Fibroblast of skin of back (primary cell): ENCODE data around the gene AP3D1.
A peak's percentile ranks its signal among the peaks of the same experiment; 100 is the strongest.
"Not testable (repeated sequence)": the region's sequence is repeated elsewhere in the genome, so short reads cannot be mapped to it uniquely, and the experiment has no call there.

Experiments used
- DNase-seq: peaks from one replicate; pipeline ENCODE4 v3.0.0-alpha.2; 2013

The AP3D1 gene

DNA sequence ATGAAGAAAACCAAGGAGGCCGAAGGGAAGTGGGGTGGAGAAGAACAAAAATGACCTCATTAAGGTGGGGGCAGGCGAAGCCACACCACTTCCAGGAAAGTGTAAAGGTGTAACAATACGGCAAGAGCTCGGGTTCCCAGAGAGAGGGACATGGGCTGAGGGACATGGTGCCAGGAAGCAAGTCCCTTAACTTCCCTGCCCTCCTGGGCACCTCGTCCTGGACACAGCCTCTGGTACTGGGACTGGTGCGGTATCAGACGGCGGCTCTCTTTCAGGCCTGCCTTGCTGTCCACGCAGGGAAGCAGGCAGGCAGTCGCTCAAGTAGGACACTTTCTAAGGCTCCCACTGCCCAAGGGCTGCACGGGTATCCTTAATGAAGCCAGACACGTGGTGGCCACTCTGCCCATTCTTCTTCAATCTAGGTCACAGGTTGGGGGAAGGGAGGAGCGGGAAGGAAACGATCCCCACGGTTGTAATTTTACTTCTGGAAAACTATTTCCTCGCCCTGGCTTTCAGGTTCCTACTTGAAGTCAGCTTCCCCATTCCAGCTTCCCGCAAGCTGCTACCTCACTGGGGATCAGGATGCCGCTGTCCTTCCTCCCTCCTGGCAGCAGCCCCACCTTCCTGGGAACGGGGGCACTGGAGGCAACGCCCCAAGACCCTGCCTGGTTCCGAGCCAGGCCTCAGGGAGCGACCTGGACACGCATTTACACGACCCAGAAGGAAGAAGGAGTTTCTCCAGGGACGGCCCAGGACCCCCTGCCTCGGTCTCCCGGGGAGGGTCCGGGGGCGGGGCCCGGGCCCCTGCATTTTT lies 1.2 kb downstream of the AP3D1 start:
- no peak for DNase-seq

GRCh38 chr19:2148482-2149135 lies 2.8 kb downstream of the AP3D1 start:
- no peak for DNase-seq

DNA sequence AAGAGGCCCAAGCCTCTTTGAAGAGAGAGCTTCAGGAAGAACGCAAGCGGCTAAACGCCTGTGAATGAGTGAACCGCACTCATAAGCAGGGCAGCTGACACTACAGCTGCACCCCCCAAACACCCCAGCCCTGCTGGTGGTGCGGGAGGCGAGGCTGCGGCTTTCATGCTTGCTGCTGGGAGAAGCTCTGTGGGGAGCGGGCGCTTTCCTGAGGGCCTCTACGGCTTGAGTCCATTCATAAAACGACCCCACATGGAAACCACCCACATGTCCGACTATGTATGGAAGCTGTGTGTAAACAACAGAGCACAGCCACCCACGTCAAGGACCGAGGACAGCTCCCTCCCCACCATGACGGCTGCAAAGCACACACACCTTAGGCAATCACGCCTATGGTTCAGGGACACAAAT lies 5.5 kb downstream of the AP3D1 start:
- peak; percentile 11 for DNase-seq

- DNase-seq: no peak
Observed at GRCh38 chr19:2144190-2144589, 7.2 kb downstream of the AP3D1 start.

- DNase-seq: no peak
Observed at GRCh38 chr19:2142173-2142829, 9.1 kb downstream of the AP3D1 start.

DNA sequence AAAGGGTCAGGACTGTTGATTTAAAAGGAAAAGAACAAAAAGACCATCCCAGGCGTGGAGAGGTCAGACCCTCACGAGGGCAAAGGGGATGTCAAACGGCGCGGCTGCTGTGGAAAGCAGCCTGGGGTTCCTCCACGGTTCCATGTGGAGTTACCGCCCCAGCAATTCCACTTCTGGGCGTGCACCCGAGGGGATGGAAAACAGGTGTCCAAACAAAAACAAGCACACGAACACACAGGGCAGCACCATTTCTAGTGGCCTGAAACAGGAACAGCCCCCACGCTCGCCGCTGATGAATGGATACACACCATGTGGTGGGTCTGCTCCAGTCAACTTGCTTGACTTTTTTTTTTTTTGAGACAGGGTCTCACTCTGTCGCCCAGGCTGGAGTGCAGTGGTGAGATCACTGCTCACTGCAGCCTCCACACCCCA lies 11.2 kb downstream of the AP3D1 start:
- no peak for DNase-seq

- no peak for DNase-seq
Observed at GRCh38 chr19:2139385-2140137, 11.8 kb downstream of the AP3D1 start.

- DNase-seq: no peak
Observed at GRCh38 chr19:2138061-2138728, 13.2 kb downstream of the AP3D1 start.

DNA sequence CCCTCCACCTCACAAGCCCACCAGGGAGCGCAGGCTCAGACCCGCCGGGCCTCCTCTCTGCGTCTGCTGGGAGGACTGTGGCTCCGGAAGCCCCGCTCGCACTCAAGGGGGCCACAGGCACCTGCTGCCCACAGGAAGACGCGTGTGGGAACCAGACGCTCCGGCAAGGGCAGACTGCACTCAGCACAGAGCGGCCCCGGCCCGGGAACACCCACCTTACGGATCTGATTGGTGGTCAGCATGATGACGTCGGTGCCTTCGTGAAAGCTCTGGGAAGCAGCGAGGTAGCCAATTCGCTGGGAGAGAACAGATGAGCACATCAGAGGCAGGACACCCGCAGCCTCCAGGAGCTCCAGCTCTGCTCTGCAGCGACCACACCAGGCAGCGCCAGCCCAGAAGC lies 14.6 kb downstream of the AP3D1 start:
- DNase-seq: no peak

DNA sequence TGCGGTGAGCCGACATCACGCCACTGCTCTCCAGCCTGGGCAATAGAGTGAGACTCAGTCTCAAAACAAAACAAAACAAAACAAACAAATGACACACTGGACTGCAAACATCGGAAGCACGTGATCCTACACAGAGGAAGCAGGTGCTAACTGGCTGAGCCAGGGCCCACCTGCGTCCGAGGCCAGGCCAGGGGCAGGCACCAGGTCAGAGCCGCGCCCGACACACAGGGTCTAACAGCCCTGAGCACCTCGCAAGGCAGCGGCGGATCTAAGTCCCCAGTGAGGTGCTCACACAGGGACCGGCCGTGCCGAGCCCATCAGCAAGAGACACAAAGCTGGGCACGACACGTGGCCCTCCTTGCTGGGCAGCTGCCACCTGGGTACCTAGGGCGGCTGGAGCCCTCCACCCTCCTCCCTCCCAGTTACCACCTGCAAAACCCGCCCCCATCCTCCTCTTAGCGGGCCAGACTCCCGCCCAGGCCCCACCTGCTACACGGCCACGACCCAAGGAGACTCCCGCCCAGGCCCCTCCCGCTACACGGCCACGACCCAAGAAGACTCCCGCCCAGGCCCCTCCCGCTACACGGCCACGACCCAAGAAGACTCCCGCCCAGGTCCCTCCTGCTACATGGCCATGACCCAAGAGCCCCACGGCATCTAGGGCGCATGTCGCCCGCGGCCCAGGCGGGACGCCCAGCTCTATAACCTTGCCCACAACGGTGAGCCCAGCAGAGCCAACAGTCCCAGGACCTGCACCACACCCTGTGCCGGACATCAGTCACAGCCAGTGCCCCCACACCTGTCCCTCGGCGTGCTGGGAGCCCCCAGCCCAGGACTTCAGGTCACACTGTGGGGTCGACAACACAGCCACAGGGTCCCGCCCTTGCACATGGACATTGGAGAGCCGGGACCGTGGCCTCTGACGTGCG lies 15.6 kb downstream of the AP3D1 start:
- DNase-seq: no peak

DNA sequence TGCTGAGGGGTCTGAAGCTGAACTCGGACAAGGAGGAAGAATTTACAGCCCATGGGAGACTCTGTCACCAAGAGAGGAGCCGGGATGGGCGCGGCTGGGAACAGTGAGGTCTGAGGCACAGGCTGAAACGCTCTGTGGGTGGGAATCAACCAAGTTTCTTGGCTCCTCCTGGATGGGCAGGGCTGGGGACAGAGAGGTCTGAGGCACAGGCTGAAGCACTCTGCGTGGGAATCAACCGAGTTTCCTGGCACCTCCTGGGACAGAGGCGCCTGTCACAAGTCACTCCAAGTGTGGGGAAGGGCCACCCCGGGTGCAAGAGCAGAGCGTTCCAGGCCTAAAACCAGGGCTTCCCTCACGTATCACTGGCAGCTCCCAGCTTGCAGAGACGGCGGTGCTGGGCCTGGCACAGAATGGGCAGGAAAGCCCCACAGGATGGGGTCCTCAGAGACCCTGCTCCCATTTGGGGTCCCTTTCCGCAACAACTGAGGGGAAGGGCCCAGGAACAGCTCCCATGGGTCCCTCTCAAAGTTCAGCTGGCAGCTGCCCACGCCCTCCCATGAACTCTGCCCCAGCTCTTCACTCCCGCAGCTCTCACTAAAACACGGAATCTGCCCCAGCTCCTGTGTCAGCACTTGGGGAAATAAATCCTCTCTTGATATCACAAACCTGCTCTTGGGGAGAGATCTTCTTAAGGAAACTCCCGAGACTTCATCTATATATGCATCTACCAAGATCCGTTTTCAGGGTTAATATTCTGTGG lies 18.5 kb downstream of the AP3D1 start:
- DNase-seq: no peak

DNA sequence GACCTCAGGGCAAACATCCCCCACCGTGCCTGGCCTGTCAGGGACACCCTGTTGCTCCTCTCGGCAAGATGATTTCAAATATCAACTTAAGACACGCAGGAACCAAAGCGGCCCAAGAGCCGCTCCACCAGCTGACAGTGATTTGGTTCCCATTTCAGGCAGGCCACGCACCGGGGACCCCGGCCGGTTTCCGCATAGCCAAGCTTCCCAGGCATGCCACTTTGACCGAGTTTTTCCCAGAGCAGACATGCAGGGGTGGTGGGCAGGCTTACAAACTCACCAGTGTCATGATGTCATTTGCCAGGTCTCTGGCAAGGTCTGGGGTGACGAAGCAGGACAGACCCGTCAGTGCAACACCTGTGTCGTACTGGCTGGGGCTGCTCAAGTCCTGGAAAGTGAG lies 19.2 kb downstream of the AP3D1 start:
- no peak for DNase-seq

DNA sequence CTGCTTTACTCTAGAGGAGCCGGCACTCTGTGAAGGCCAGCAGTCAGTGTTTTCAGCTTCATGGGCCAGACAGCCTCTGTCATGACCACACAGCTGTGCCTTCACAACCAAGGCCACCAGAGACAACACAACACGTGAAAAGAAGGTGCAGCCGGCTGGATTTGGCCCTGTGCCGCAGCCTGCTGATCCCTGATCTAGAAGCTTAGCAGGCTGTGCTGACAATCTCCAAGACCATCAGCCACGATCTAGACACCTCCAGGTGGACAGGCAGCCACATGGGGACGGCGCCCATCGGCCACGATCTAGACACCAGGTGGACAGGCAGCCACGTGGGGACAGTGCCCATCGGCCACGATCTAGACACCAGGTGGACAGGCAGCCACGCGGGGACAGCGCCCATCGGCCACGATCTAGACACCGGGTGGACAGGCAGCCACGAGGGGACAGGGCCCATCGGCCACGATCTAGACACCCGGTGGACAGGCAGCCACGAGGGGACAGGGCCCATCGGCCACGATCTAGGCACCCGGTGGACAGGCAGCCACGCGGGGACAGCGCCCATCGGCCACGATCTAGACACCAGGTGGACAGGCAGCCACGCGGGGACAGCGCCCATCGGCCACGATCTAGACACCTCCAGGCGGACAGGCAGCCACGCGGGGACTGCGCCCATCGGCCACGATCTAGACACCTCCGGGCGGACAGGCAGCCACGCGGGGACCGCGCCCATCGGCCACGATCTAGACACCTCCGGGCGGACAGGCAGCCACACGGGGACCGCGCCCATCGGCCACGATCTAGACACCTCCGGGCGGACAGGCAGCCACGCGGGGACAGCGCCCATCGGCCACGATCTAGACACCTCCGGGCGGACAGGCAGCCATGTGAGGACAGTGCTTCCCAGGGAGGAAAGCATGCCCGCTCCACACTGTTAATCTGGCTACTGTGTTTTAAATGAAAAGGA lies 20.1 kb downstream of the AP3D1 start:
- DNase-seq: not testable (repeated sequence)

DNA sequence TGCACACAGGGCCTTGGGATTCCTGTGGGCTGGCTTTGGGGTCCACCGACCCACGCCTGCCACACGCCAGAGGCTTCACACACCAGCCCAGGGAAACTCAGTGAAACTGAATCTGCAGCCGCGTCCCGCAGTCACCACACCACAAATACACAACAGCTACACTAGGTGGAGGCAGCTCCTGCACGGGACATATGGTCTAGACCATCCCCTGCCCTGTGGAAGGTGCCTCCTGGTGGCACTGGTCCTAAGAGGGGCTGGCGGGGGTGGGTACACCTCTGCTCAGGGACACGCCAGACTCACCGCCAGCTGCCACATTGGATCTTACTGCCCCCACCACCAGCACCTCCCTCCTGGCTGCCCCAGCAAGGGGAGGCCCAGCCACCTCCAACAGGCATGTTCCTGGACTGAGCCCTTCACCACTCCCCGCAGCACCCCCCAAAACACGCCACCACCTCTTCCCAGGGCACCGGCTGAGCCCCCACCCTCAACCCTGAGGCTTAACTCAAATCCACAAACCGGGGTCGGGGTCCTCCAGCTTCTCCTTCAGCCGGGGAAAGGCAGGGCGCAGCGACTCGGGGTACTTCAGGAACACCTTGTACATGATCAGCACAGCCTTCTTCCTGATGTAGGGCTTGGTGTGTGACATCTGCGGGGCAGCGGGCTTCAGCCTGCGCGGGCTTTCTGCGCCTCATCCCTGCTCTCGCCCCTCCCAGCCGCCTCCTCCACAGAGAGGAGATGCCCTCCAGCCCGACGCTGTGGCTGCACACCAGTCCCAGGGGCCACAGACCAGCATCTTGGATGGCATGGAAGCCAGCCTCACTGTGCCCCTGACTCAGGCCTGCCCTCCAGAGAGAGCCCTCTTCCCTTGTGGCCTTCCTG lies 21.2 kb downstream of the AP3D1 start:
- no peak for DNase-seq

GRCh38 chr19:2129486-2129885 lies 21.9 kb downstream of the AP3D1 start:
- DNase-seq: no peak

- DNase-seq: no peak
Observed at GRCh38 chr19:2129022-2129421, 22.3 kb downstream of the AP3D1 start.

- DNase-seq: peak; percentile 19
Observed at GRCh38 chr19:2128252-2128651, 23.1 kb downstream of the AP3D1 start.

GRCh38 chr19:2127758-2128157 lies 23.6 kb downstream of the AP3D1 start:
- DNase-seq: no peak
